Measurements from ENCODE around the gene POLE.

The POLE gene

GRCh38 chr12:132637811-132638210, 49.3 kb downstream of the POLE start:
- Histone ChIP-seq H3K4me3 (no peak overlapping the region), H3K27ac (no peak overlapping the region)

- Histone ChIP-seq H3K4me3 (no peak overlapping the region), H3K27ac (no peak overlapping the region)
Observed at GRCh38 chr12:132635076-132635955, 51.8 kb downstream of the POLE start.

- Histone ChIP-seq H3K4me3 (no peak overlapping the region), H3K27ac (no peak overlapping the region)
Observed at GRCh38 chr12:132634411-132634990, 52.6 kb downstream of the POLE start.

- peak overlapping the region in 1 of 21 experiments; percentile 30 for H3K27ac ChIP-seq
Observed at GRCh38 chr12:132633901-132634300, 53.2 kb downstream of the POLE start.

GRCh38 chr12:132633398-132633797, 53.7 kb downstream of the POLE start:
- Histone ChIP-seq H3K27ac (peak overlapping the region in 1 of 21 experiments; percentile 30), H3K4me3 (no peak overlapping the region)

More at GRCh38 chr12:132633901-132634300, 53.2 kb downstream of the POLE start:
- no peak overlapping the region for H3K4me3 ChIP-seq

GRCh38 chr12:132632521-132633228, 54.5 kb downstream of the POLE start:
- Histone ChIP-seq H3K4me3 (no peak overlapping the region), H3K27ac (no peak overlapping the region)

- Histone ChIP-seq H3K27ac (no peak overlapping the region), H3K4me3 (no peak overlapping the region)
Observed at GRCh38 chr12:132631666-132632065, 55.5 kb downstream of the POLE start.

- Histone ChIP-seq H3K27ac (no peak overlapping the region), H3K4me3 (no peak overlapping the region)
Observed at GRCh38 chr12:132630672-132631071, 56.5 kb downstream of the POLE start.

GRCh38 chr12:132629330-132629729, 57.8 kb downstream of the POLE start:
- Histone ChIP-seq H3K27ac (no peak overlapping the region), H3K4me3 (no peak overlapping the region)

- H3K27ac ChIP-seq, result no peak overlapping the region
- no peak overlapping the region for H3K4me3 ChIP-seq
Observed at GRCh38 chr12:132625731-132626430, 61.3 kb downstream of the POLE start.

GRCh38 chr12:132624910-132625630, 62.1 kb downstream of the POLE start:
- no peak overlapping the region for H3K27ac ChIP-seq
- no peak overlapping the region for H3K4me3 ChIP-seq

GRCh38 chr12:132624186-132624855, 62.8 kb downstream of the POLE start:
- H3K4me3 ChIP-seq, result no peak overlapping the region
- H3K27ac ChIP-seq, result no peak overlapping the region

GRCh38 chr12:132623072-132623869, 63.9 kb downstream of the POLE start:
- Histone ChIP-seq H3K4me3 (no peak overlapping the region), H3K27ac (no peak overlapping the region)

GRCh38 chr12:132622437-132623071, 64.6 kb downstream of the POLE start:
- no peak overlapping the region for H3K4me3 ChIP-seq
- no peak overlapping the region for H3K27ac ChIP-seq

- no peak overlapping the region for H3K27ac ChIP-seq
- H3K4me3 ChIP-seq, result no peak overlapping the region
Observed at GRCh38 chr12:132621657-132622435, 65.3 kb downstream of the POLE start.

GRCh38 chr12:132620899-132621656, 66.1 kb downstream of the POLE start:
- H3K4me3 ChIP-seq, result no peak overlapping the region
- no peak overlapping the region for H3K27ac ChIP-seq

Measured in skin epidermis (tissue), 12 donors.